ENCODE results near the gene MIR17HG. TPM values are rescaled to one million over a fixed set of nuclear protein-coding genes. Genes with fewer than 3 reads are reported as not detected.

The MIR17HG gene
- total RNA-seq, 1 experiment from 2014 or later: 15.8 TPM

DNA sequence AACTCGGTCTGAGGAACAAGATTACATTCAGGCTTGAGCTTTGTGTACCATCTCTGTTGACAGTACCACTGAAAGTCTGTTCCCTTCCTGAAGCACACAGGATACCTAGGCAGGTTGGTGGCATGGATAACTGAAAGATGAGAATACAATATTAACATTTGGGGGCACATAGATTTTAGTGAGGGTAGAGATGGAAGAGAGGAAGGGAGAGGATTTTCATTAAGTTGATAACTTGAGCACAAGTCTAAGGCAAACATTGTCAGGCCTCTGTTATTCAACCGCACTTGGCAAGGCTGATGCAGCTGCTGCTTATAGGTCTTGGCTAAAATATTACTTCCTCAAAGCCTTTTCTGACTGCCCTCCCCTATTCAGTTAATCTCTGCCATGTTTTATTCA lies 10.9 kb downstream of the MIR17HG start:
- POLR2A ChIA-PET (ENCODE audit: low non-redundant PET): interaction anchor here (0.7 kb wide), 1 partner anchor 341 kb away, joined by 3 read pairs; no protein-coding TSS in a partner anchor
- H3K27me3 ChIP-seq (replicated peaks; ENCODE audit: insufficient read depth, low read depth, low read length, poor library complexity): no peaks in the 10 kb centered on the region
- no peak overlapping the region for H3K27ac ChIP-seq (ENCODE audit: low read depth, low read length, poor library complexity, severe bottlenecking)
- H3K4me1 ChIP-seq (ENCODE audit: insufficient read depth, low read length, poor library complexity, severe bottlenecking): no peaks in the 10 kb centered on the region
- no peak overlapping the region for H3K4me3 ChIP-seq (ENCODE audit: low read depth, low read length, poor library complexity, severe bottlenecking)
- intact Hi-C loops (cut with micrococcal nuclease; ENCODE audit: unreplicated experiment): no loop called here
- H3K36me3 ChIP-seq (ENCODE audit: insufficient read depth, low read length, poor library complexity, severe bottlenecking): peaks cover 43% of the 10 kb centered on the region
- no peak for DNase-seq (ENCODE audit: low spot score)
- CTCF ChIA-PET: interaction anchor here (0.6 kb wide), 1 partner anchor 19 kb away, joined by 3 read pairs; no protein-coding TSS in a partner anchor
- TF ChIP-seq CTCF (conservative IDR thresholded peaks at IDR 0.05; ENCODE audit: low read depth, low read length) (no peak), EZH2 (IDR thresholded peaks at IDR 0.05; ENCODE audit: borderline replicate concordance, low read depth, low read length, poor library complexity, severe bottlenecking) (no peak)
- BruUV-seq (replicated peaks): no TSS peak
- H3K9me3 ChIP-seq (ENCODE audit: low read depth, low read length, poor library complexity, severe bottlenecking): no peaks in the 10 kb centered on the region

DNA sequence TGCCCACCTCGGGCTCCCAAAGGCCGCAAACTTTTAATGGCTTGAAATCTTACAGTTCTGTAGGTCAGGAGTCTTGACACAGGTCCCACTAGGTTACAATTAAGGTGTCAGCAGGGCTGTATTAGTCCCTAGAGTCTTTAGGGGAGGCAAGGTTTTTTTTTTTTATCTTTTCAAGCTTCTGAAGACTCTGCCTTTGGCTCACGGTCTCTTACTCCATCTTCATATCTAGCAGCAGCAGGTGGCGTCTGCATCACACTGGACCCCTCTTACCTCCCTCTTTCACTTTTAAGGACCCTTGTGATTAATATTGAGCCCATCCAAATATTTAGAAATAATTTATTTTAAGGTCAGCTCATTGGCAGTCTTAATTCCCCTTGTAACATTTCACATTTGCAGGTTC lies 11.6 kb downstream of the MIR17HG start:
- POLR2A ChIA-PET (ENCODE audit: low non-redundant PET): interaction anchor here (0.5 kb wide), 1 partner anchor 180 kb away, joined by 4 read pairs; no protein-coding TSS in a partner anchor
- H3K27ac ChIP-seq (ENCODE audit: low read depth, low read length, poor library complexity, severe bottlenecking): no peak overlapping the region
- intact Hi-C loops (cut with micrococcal nuclease; ENCODE audit: unreplicated experiment): no loop called here

DNA sequence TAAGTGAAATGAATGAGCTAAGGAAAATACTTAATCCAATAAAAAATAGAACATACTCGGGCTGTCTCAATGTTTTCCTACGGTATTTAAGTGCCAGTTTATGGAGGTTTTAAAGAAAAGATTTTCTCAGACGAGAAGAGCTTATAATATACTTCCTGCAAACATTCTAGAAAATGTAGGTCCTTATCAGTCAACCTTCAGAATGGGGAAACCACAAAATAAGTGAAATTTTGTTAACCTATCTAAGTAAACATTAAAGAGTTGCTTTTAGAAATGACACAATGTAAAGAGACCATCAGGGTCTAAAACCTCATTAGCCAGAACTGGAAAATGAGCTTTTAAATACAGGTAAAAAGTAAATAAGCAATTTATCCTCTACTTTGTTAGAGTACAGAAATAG lies 12.1 kb downstream of the MIR17HG start:
- Histone ChIP-seq H3K9me3 (ENCODE audit: low read depth, low read length, poor library complexity, severe bottlenecking) (no peaks in the 10 kb centered on the region), H3K4me1 (ENCODE audit: insufficient read depth, low read length, poor library complexity, severe bottlenecking) (no peaks in the 10 kb centered on the region), H3K27ac (ENCODE audit: low read depth, low read length, poor library complexity, severe bottlenecking) (no peak overlapping the region), H3K4me3 (ENCODE audit: low read depth, low read length, poor library complexity, severe bottlenecking) (no peak overlapping the region), H3K36me3 (ENCODE audit: insufficient read depth, low read length, poor library complexity, severe bottlenecking) (peaks cover 30% of the 10 kb centered on the region), H3K27me3 (replicated peaks; ENCODE audit: insufficient read depth, low read depth, low read length, poor library complexity) (no peaks in the 10 kb centered on the region)
- ChIA-PET CTCF (no interaction called here), POLR2A (ENCODE audit: low non-redundant PET) (interaction anchor here (0.5 kb wide), 1 partner anchor 181 kb away, joined by 4 read pairs; no protein-coding TSS in a partner anchor)
- intact Hi-C loops (cut with micrococcal nuclease; ENCODE audit: unreplicated experiment): no loop called here
- BruUV-seq (replicated peaks): no TSS peak
- TF ChIP-seq EZH2 (IDR thresholded peaks at IDR 0.05; ENCODE audit: borderline replicate concordance, low read depth, low read length, poor library complexity, severe bottlenecking) (no peak), CTCF (conservative IDR thresholded peaks at IDR 0.05; ENCODE audit: low read depth, low read length) (no peak)
- no peak for DNase-seq (ENCODE audit: low spot score)

More for the DNA sequence above, 11.6 kb downstream of the MIR17HG start:
- DNase-seq (ENCODE audit: low spot score): no peak
- CTCF ChIA-PET: no interaction called here
- Histone ChIP-seq H3K9me3 (ENCODE audit: low read depth, low read length, poor library complexity, severe bottlenecking) (no peaks in the 10 kb centered on the region), H3K36me3 (ENCODE audit: insufficient read depth, low read length, poor library complexity, severe bottlenecking) (peaks cover 35% of the 10 kb centered on the region), H3K27me3 (replicated peaks; ENCODE audit: insufficient read depth, low read depth, low read length, poor library complexity) (no peaks in the 10 kb centered on the region), H3K4me1 (ENCODE audit: insufficient read depth, low read length, poor library complexity, severe bottlenecking) (no peaks in the 10 kb centered on the region), H3K4me3 (ENCODE audit: low read depth, low read length, poor library complexity, severe bottlenecking) (no peak overlapping the region)
- TF ChIP-seq CTCF (conservative IDR thresholded peaks at IDR 0.05; ENCODE audit: low read depth, low read length): no peak
- no peak for TF ChIP-seq EZH2 (IDR thresholded peaks at IDR 0.05; ENCODE audit: borderline replicate concordance, low read depth, low read length, poor library complexity, severe bottlenecking)
- BruUV-seq (replicated peaks): no TSS peak

All from A673 (cell line).